Measurements from ENCODE around the gene SLC25A15.
A peak's percentile ranks its signal among the peaks of the same experiment; 100 is the strongest.

The SLC25A15 gene

GRCh38 chr13:40790154-40790616 is 774 bp downstream of the SLC25A15 start:
- no peaks in the 10 kb centered on the region for H3K36me3 ChIP-seq
- no peaks in the 10 kb centered on the region for H3K9me3 ChIP-seq
- H3K27me3 ChIP-seq, result peaks cover 21% of the 10 kb centered on the region
- H3K4me1 ChIP-seq (ENCODE audit: control insufficient read depth in 1 of 2, insufficient read depth in 1 of 2, low read depth in 1 of 2, low read length in 1 of 2), result peaks cover 9 to 12% of the 10 kb centered on the region in 2 experiments
- no peak for TF ChIP-seq CTCF (IDR thresholded peaks at IDR 0.05)
- H3K4me3 ChIP-seq (ENCODE audit: low read depth in 1 of 2, low read length in 1 of 2), result peak overlapping the region; percentile 64
- H3K27ac ChIP-seq, result no peak overlapping the region

GRCh38 chr13:40792284-40793051 is 3.1 kb downstream of the SLC25A15 start:
- Histone ChIP-seq H3K27ac (no peak overlapping the region), H3K27me3 (peaks cover 21% of the 10 kb centered on the region), H3K4me3 (ENCODE audit: low read depth in 1 of 2, low read length in 1 of 2) (no peak overlapping the region), H3K4me1 (ENCODE audit: control insufficient read depth in 1 of 2, insufficient read depth in 1 of 2, low read depth in 1 of 2, low read length in 1 of 2) (peaks cover 9 to 12% of the 10 kb centered on the region in 2 experiments), H3K9me3 (no peaks in the 10 kb centered on the region), H3K36me3 (no peaks in the 10 kb centered on the region)
- no peak for TF ChIP-seq CTCF (IDR thresholded peaks at IDR 0.05)

GRCh38 chr13:40793339-40793738 is 3.9 kb downstream of the SLC25A15 start:
- no peaks in the 10 kb centered on the region for H3K36me3 ChIP-seq
- no peaks in the 10 kb centered on the region for H3K9me3 ChIP-seq
- TF ChIP-seq CTCF (IDR thresholded peaks at IDR 0.05), result no peak
- no peak overlapping the region for H3K4me3 ChIP-seq (ENCODE audit: low read depth in 1 of 2, low read length in 1 of 2)
- H3K27me3 ChIP-seq, result peaks cover 21% of the 10 kb centered on the region
- no peak overlapping the region for H3K27ac ChIP-seq
- peaks cover 10 to 12% of the 10 kb centered on the region in 2 experiments for H3K4me1 ChIP-seq (ENCODE audit: control insufficient read depth in 1 of 2, insufficient read depth in 1 of 2, low read depth in 1 of 2, low read length in 1 of 2)

- Histone ChIP-seq H3K4me1 (ENCODE audit: control insufficient read depth in 1 of 2, insufficient read depth in 1 of 2, low read depth in 1 of 2, low read length in 1 of 2) (peaks cover 5 to 10% of the 10 kb centered on the region in 2 experiments), H3K27me3 (peaks cover 13% of the 10 kb centered on the region), H3K4me3 (ENCODE audit: low read depth in 1 of 2, low read length in 1 of 2) (no peak overlapping the region), H3K27ac (no peak overlapping the region), H3K9me3 (no peaks in the 10 kb centered on the region), H3K36me3 (no peaks in the 10 kb centered on the region)
- no peak for TF ChIP-seq CTCF (IDR thresholded peaks at IDR 0.05)
Measured at GRCh38 chr13:40794414-40795368, 5.3 kb downstream of the SLC25A15 start.

- H3K4me1 ChIP-seq (ENCODE audit: control insufficient read depth in 1 of 2, insufficient read depth in 1 of 2, low read depth in 1 of 2, low read length in 1 of 2), result peaks cover 0 to 4% of the 10 kb centered on the region in 2 experiments
- no peaks in the 10 kb centered on the region for H3K36me3 ChIP-seq
- H3K4me3 ChIP-seq (ENCODE audit: low read depth in 1 of 2, low read length in 1 of 2), result no peak overlapping the region
- no peaks in the 10 kb centered on the region for H3K9me3 ChIP-seq
- H3K27me3 ChIP-seq, result no peaks in the 10 kb centered on the region
- TF ChIP-seq CTCF (IDR thresholded peaks at IDR 0.05), result no peak
- no peak overlapping the region for H3K27ac ChIP-seq
Measured at GRCh38 chr13:40796649-40797048, 7.2 kb downstream of the SLC25A15 start.

All from neutrophil (primary cell).